GM13977 (cell line): ENCODE results near the gene LHFPL6.
"Not testable (repeated sequence)": the region's sequence is repeated elsewhere in the genome, so short reads cannot be mapped to it uniquely, and the experiment has no call there.

Source experiments
- DNase-seq: peaks from one replicate; pipeline ENCODE4 v3.0.0; 2012; ENCODE audit warnings: low spot score
- in situ Hi-C: fragments of 300-500 bp; cut with MboI; formaldehyde crosslinking; loops from one replicate; pipeline ENCODE4 v1.12.0; 2022; ENCODE audit warnings: low sequenced_read_pairs, low pct_unique_long_range_greater_than_20kb, mixed read lengths, inconsistent platforms; ENCODE audit not compliant: unreplicated experiment
- TF ChIP-seq, protein P1 (sequence below): IDR thresholded peaks from 2 replicates; pipeline ENCODE4 v1.5.1; 2012; ENCODE audit warnings: mild to moderate bottlenecking, control low read depth; ENCODE audit not compliant: insufficient read depth; ENCODE audit errors: extremely low read depth, missing control alignments

LHFPL6 gene

DNA sequence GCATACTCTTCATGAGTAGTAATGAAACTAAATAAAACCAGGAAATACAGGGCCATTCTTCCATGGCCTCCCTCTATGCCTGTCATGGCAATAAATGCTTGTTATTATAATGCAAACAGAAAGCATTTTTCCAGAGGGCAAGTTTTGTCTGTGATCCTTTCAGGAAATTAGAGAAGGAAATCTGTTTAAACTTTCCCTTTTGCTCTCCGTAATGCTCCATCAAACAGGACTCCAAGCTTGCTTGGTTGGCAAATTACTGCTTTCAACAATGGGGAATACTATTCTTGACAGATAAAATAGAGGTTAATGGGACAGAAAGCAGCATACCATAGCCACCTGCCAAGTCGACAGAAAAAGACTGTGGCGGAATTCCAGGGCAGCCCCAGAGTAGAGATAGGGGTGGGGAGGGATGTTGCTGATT, 252.5 kb downstream of the LHFPL6 start:
- DNase-seq = no peak
- TF ChIP-seq, protein P1, sequence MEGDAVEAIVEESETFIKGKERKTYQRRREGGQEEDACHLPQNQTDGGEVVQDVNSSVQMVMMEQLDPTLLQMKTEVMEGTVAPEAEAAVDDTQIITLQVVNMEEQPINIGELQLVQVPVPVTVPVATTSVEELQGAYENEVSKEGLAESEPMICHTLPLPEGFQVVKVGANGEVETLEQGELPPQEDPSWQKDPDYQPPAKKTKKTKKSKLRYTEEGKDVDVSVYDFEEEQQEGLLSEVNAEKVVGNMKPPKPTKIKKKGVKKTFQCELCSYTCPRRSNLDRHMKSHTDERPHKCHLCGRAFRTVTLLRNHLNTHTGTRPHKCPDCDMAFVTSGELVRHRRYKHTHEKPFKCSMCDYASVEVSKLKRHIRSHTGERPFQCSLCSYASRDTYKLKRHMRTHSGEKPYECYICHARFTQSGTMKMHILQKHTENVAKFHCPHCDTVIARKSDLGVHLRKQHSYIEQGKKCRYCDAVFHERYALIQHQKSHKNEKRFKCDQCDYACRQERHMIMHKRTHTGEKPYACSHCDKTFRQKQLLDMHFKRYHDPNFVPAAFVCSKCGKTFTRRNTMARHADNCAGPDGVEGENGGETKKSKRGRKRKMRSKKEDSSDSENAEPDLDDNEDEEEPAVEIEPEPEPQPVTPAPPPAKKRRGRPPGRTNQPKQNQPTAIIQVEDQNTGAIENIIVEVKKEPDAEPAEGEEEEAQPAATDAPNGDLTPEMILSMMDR = no peak
- in situ Hi-C loops = no loop called here

DNA sequence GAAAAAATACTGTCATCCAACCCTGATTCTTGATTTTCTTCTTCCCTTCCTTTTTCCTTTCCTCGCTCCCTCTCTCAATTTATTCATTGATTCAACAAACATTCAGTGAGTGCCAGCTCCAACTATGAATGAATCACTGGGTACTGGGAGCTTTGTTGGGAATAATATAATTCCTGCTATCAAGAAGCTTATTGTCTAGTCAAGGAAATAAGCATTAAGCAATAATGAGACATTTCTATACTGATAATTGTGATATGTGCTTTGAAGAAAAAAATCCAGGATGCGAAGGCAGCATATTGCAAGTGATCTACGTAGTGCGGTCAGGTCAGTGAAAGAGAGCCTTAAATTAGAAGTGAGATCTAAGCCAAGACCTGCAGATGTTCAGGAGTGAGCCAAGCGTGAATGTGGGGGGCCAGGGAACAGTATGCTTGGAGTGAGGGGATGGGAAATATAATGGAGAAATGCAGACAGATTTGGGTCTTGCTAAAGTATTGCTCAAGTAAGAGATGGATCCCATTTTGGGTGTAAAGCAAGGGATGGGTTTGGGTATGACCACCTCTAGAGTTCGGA, 253.5 kb downstream of the LHFPL6 start:
- in situ Hi-C loops = no loop called here
- no peak for DNase-seq
- TF ChIP-seq, protein P1 = no peak

DNA sequence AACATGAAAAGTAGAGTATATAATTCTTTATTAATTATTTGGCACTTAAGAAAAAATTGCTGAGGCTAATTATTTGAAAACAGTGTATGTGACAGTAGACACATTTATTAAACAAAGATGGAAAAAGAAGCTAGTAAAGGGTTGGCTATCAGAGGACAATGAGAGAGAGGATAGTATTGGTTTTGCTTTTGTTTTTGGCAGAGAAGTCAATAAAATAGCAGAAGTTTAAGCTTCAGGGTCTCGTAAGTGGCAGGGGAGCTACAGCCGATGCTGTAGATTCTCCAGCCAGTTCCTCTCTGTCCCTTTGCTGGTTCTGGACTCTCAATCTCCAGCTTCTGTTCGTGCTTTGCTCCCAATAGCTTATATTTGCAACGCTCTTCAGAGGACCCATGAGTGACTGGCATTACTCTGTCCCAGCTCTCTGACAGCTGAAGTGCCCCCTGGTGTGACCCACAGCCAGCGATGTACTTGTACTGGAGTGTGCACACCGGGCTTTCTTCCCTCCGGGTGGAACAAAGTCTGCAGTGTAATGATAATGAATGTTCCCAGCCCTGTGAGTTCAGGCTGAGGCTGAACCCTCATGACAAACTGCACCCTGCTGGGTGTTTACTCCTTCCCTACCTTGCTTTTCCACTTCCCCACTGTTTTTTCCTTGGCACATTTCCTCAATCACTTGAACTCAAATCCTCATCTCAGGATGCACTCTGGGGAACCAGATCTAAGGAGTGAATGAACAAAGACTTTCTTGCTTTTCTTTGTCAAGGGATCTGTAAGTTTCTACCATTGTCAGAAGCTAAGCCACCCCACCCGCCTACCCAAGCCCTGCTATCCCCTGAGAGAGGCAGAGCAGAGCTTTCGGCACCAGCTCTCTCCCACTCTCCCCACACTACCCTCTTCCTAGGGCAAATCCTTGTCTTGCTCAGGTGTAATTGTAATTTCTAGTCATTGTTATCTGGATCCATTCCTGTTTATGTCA, 254.8 kb downstream of the LHFPL6 start:
- TF ChIP-seq, protein P1 = no peak
- in situ Hi-C loops = no loop called here
- no peak for DNase-seq

DNA sequence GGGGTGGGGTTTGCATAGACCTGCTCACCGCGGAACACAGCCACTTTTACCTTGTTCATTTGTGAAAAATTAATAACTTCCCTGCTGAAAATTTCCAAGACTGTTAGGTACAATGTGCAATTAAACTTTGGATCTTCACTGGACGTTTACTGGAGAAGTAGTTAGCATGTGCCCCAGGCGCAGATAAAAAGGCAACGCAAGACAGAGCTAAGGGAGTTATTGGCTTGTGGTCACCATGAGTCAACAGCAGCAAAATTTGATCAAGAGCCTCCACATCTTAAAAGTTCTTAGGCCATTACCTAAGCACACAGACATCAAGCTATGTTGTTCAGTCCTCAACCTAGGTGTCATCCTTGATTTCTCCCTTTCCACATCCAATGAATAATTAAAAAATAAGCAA, 257.0 kb downstream of the LHFPL6 start:
- TF ChIP-seq, protein P1 = no peak
- no peak for DNase-seq
- in situ Hi-C loops = no loop called here

DNA sequence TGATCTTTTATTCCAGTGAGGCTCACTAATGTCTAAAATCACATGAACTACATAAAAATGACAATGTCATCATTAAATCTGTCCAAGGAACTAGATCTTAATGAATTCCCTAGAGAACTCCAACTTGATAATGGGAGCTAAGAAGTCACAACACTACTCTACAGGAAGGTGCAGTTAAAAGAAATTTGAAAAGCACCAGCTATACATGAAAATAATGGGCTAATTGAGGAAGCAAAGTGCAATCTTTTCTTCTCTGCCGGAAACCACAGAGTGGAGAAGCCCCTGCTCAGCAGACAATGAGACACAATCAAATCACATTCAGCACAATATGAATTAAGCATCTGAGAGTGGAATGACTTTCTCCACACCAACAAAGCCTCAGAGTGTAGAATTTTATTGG, 261.7 kb downstream of the LHFPL6 start:
- in situ Hi-C loops = no loop called here

DNA sequence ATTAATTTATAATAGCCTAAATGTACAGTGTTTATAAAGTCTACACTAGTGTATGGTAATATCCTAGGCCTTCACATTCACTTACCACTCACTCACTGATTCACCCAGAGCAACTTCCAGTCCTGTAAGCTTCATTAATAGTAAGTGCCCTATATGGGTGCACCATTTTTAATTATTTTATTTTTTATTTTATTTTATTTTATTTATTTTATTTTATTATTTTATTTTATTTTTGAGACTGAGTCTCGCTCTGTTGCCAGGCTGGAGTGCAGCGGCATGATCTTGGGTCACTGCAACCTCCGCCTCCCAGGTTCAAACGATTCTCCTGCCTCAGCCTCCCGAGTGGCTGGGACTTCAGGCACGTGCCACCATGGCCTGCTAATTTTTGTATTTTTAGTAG, 264.9 kb downstream of the LHFPL6 start:
- in situ Hi-C loops, DNase-seq: not testable (repeated sequence)

More for the DNA sequence above, 261.7 kb downstream of the LHFPL6 start:
- TF ChIP-seq, protein P1 = no peak
- DNase-seq = no peak

DNA sequence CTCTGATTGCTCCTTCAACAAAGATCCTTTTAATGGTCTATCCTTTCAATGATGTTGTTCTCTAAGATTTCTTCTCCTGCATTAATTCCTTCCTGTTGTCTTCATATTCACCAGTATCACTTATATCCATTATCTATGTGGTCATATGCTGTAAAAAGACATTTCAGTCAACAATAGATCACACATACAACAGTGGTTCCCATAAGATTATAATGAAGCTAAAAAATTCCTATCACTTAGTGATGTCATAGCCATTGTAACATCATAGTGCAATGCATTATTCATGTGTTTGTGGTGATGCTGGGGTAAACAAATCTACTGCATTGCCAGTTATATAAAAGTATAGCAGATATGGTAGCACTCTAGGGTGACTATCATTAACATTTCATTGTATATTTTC, 266.1 kb downstream of the LHFPL6 start:
- in situ Hi-C loops = no loop called here
- DNase-seq = no peak
- TF ChIP-seq, protein P1 = no peak
